WERI-Rb-1 (cell line): Measurements from ENCODE around the gene SOX8.
"Not testable (repeated sequence)": the region's sequence is repeated elsewhere in the genome, so short reads cannot be mapped to it uniquely, and the experiment has no call there.

ENCODE experiments used
- DNase-seq: peaks from one replicate; pipeline ENCODE4 v3.0.0-alpha.2; 2020
- H3K27ac ChIP-seq: fragments of 250-450 bp; sonication (Bioruptor Pico); 2 replicates; pipeline ENCODE4 v1.5.1; 2020; ENCODE audit warnings: mild to moderate bottlenecking, moderate library complexity
- H3K27me3 ChIP-seq: fragments of 250-450 bp; sonication (Bioruptor Pico); 2 replicates; pipeline ENCODE4 v1.5.1; 2021; ENCODE audit warnings: mild to moderate bottlenecking, low read depth, moderate library complexity; ENCODE audit not compliant: insufficient read depth, severe bottlenecking
- H3K36me3 ChIP-seq: fragments of 250-450 bp; sonication (Bioruptor Pico); 2 replicates; pipeline ENCODE4 v1.5.1; 2020; ENCODE audit warnings: mild to moderate bottlenecking, moderate library complexity
- H3K4me3 ChIP-seq: 2 replicates; pipeline ENCODE4 v1.5.1; 2011; ENCODE audit warnings: low read depth, mild to moderate bottlenecking, control low read depth, low read length
- H3K9me3 ChIP-seq: fragments of 250-450 bp; sonication (Bioruptor Pico); 2 replicates; pipeline ENCODE4 v1.5.1; 2021; ENCODE audit warnings: mild to moderate bottlenecking, moderate library complexity; ENCODE audit not compliant: severe bottlenecking
- CTCF ChIP-seq: IDR thresholded peaks from 2 replicates; pipeline ENCODE4 v1.5.1; 2011; ENCODE audit warnings: low read depth, mild to moderate bottlenecking, control low read depth, inconsistent platforms, low read length

Gene SOX8

GRCh38 chr16:1024138-1024537 is 42.6 kb downstream of the SOX8 start:
- Histone ChIP-seq H3K36me3 (no peaks in the 10 kb centered on the region), H3K4me3 (no peak overlapping the region), H3K9me3 (no peaks in the 10 kb centered on the region), H3K27me3 (peaks cover 3% of the 10 kb centered on the region), H3K27ac (no peak overlapping the region)
- DNase-seq: no peak
- no peak for TF ChIP-seq CTCF

- not testable (repeated sequence) for H3K4me3 ChIP-seq, H3K27ac ChIP-seq, H3K27me3 ChIP-seq, H3K9me3 ChIP-seq, H3K36me3 ChIP-seq
- peak; percentile 41 for DNase-seq
Observed at GRCh38 chr16:1025183-1025809, 43.7 kb downstream of the SOX8 start.

- Histone ChIP-seq H3K9me3 (no peaks in the 10 kb centered on the region), H3K27me3 (no peaks in the 10 kb centered on the region), H3K27ac (no peak overlapping the region), H3K36me3 (no peaks in the 10 kb centered on the region), H3K4me3 (no peak overlapping the region)
- no peak for TF ChIP-seq CTCF
- no peak for DNase-seq
Observed at GRCh38 chr16:1026057-1026783, 44.6 kb downstream of the SOX8 start.

GRCh38 chr16:1026784-1027500 is 45.4 kb downstream of the SOX8 start:
- H3K27ac ChIP-seq: no peak overlapping the region
- no peak for TF ChIP-seq CTCF
- no peaks in the 10 kb centered on the region for H3K36me3 ChIP-seq
- no peaks in the 10 kb centered on the region for H3K9me3 ChIP-seq
- no peak overlapping the region for H3K4me3 ChIP-seq
- DNase-seq: no peak
- no peaks in the 10 kb centered on the region for H3K27me3 ChIP-seq

GRCh38 chr16:1027501-1027815 is 45.9 kb downstream of the SOX8 start:
- TF ChIP-seq CTCF: no peak
- no peak overlapping the region for H3K4me3 ChIP-seq
- DNase-seq: no peak
- no peaks in the 10 kb centered on the region for H3K36me3 ChIP-seq
- no peak overlapping the region for H3K27ac ChIP-seq
- H3K9me3 ChIP-seq: no peaks in the 10 kb centered on the region
- H3K27me3 ChIP-seq: no peaks in the 10 kb centered on the region

- H3K9me3 ChIP-seq: no peaks in the 10 kb centered on the region
- H3K36me3 ChIP-seq: no peaks in the 10 kb centered on the region
- no peak for TF ChIP-seq CTCF
- no peaks in the 10 kb centered on the region for H3K27me3 ChIP-seq
- DNase-seq: no peak
- no peak overlapping the region for H3K4me3 ChIP-seq
- H3K27ac ChIP-seq: no peak overlapping the region
Observed at GRCh38 chr16:1028056-1028455, 46.5 kb downstream of the SOX8 start.
